HepG2 (cell line): ENCODE measurements around the gene STK32B. TPM values are rescaled to one million over a fixed set of nuclear protein-coding genes. Genes with fewer than 3 reads are reported as not detected.

Source experiments
- ATAC-seq: fragments of 200-7000 bp; cut with Tn5 transposase; 3 replicates; pipeline ENCODE4 v1.9.1; 2020; ENCODE audit warnings: mild to moderate bottlenecking, moderate library complexity
- BruUV-seq: library from RNA; stranded (reverse); fragments of 400-500 nt; replicated peaks from 2 replicates; lab custom pipeline; 2021; lab: Mats Ljungman, UMichigan
- CTCF ChIA-PET: fragments of 300-600 bp; formaldehyde crosslinking; extraction: SDS; loops from one replicate; lab custom pipeline; 2021; ENCODE audit warnings: low total read pairs, inconsistent platforms, low intra/inter-chr PET ratio; lab: Yijun Ruan, JAX
- POLR2A ChIA-PET: fragments of 350-600 bp; sonication (Branson Sonifier 250); formaldehyde crosslinking; loops from one replicate; lab custom pipeline; 2020; ENCODE audit warnings: antibody characterized with exemption, inconsistent platforms; lab: Yijun Ruan, JAX
- DNase-seq: peaks from one replicate; pipeline ENCODE4 v3.0.0-alpha.2; 2015; ENCODE audit warnings: low spot score
- FAIRE-seq: peaks from 3 replicates; lab custom pipeline; 2011; peaks lifted over from hg19 to GRCh38; lab: Jason Lieb, UNC
- H2AFZ ChIP-seq: one replicate; pipeline ENCODE4 v1.6.1; 2011; ENCODE audit warnings: low read length, inconsistent platforms
- H3K27ac ChIP-seq: fragments of 300-600 bp; 3 replicates; pipeline ENCODE4 v1.8.0; 2011; ENCODE audit warnings: mixed run types, mild to moderate bottlenecking, mixed read lengths, low read length, inconsistent platforms; ENCODE audit not compliant: insufficient read depth; ENCODE audit errors: extremely low read length
- H3K27me3 ChIP-seq, 2 experiments: fragments of 200-600 bp in 1 of 2; 2 replicates in 1 of 2; 3 replicates in 1 of 2; pipeline versions ENCODE4 v1.6.0 to v1.8.0; 2011; ENCODE audit warnings: low read length in 2 of 2, mild to moderate bottlenecking in 2 of 2, moderate library complexity in 2 of 2, inconsistent platforms in 1 of 2; ENCODE audit not compliant: insufficient read depth in 2 of 2, control insufficient read depth in 1 of 2
- H3K36me3 ChIP-seq, 2 experiments: fragments of 200-600 bp in 1 of 2; replicated peaks in 1 of 2; 2 replicates in 1 of 2; 3 replicates in 1 of 2; pipeline versions ENCODE4 v1.5.1 to v1.8.0; 2011; ENCODE audit warnings: low read length in 2 of 2, inconsistent platforms in 1 of 2; ENCODE audit not compliant: insufficient read depth in 2 of 2, control insufficient read depth in 1 of 2
- H3K4me1 ChIP-seq: 2 replicates; pipeline ENCODE4 v1.5.1; 2012; ENCODE audit warnings: low read length, inconsistent platforms; ENCODE audit not compliant: insufficient read depth
- H3K4me2 ChIP-seq: 2 replicates; pipeline ENCODE4 v1.6.0; 2011; ENCODE audit warnings: low read depth, low read length, inconsistent platforms
- H3K4me3 ChIP-seq, 3 experiments: fragments of 200-600 bp in 1 of 3; sonication (generic), shearing (Covaris generic) in 1 of 3; replicated peaks in 1 of 3; 2 replicates each; pipeline ENCODE4 v1.5.1; 2011 to 2016; ENCODE audit warnings: low read length in 3 of 3, inconsistent platforms in 2 of 3, low read depth in 2 of 3, mild to moderate bottlenecking in 2 of 3, control low read depth in 1 of 3, mixed read lengths in 1 of 3; ENCODE audit not compliant: insufficient read depth in 1 of 3
- H3K79me2 ChIP-seq: one replicate; pipeline ENCODE4 v1.6.1; 2011; ENCODE audit warnings: low read length, inconsistent platforms; ENCODE audit not compliant: insufficient read depth
- H3K9ac ChIP-seq: 2 replicates; pipeline ENCODE4 v1.6.0; 2011; ENCODE audit warnings: mild to moderate bottlenecking, low read depth, low read length, inconsistent platforms; ENCODE audit not compliant: insufficient read depth
- H3K9me3 ChIP-seq: 2 replicates; pipeline ENCODE4 v1.5.1; 2012; ENCODE audit warnings: mild to moderate bottlenecking, low read length
- H4K20me1 ChIP-seq: 2 replicates; pipeline ENCODE4 v1.6.0; 2011; ENCODE audit warnings: inconsistent platforms, mild to moderate bottlenecking, low read length, moderate library complexity; ENCODE audit not compliant: insufficient read depth
- AHDC1 ChIP-seq: sonication (generic); formaldehyde crosslinking; IDR thresholded peaks from 2 replicates; pipeline ENCODE4 v1.5.1; 2020; ENCODE audit warnings: mild to moderate bottlenecking, missing genetic modification reagents, borderline replicate concordance
- HBP1 ChIP-seq: IDR thresholded peaks from 2 replicates; pipeline ENCODE4 v1.6.1; 2016; ENCODE audit warnings: low read depth, control low read depth
- NFAT5 ChIP-seq: sonication (generic); formaldehyde crosslinking; IDR thresholded peaks from 2 replicates; pipeline ENCODE4 v1.4.0; 2020; ENCODE audit warnings: missing genetic modification reagents
- SYNCRIP ChIP-seq: fragments of 200-400 bp; formaldehyde crosslinking; IDR thresholded peaks from 2 replicates; pipeline ENCODE4 v1.6.1; 2018; ENCODE audit warnings: mild to moderate bottlenecking, low read depth, low read length; ENCODE audit not compliant: insufficient read depth
- ZBTB2 ChIP-seq: sonication (generic); formaldehyde crosslinking; IDR thresholded peaks from 2 replicates; pipeline ENCODE4 v1.8.0; 2022; ENCODE audit warnings: low read depth, missing genetic modification reagents
- ZBTB34 ChIP-seq: sonication (generic); formaldehyde crosslinking; IDR thresholded peaks from 2 replicates; pipeline ENCODE4 v1.8.0; 2022; ENCODE audit warnings: mild to moderate bottlenecking, missing genetic modification reagents
- ZNF549 ChIP-seq: sonication (generic); formaldehyde crosslinking; IDR thresholded peaks from 2 replicates; pipeline ENCODE4 v1.5.0; 2020; ENCODE audit warnings: missing genetic modification reagents
- ZNF572 ChIP-seq: sonication (generic); formaldehyde crosslinking; IDR thresholded peaks from 2 replicates; pipeline ENCODE4 v1.5.1; 2020; ENCODE audit warnings: mild to moderate bottlenecking, missing genetic modification reagents
- ZSCAN9 ChIP-seq: IDR thresholded peaks from 2 replicates; pipeline ENCODE4 v1.6.1; 2016; ENCODE audit warnings: borderline replicate concordance
- WGBS: methylation state at CpG from one replicate; pipeline ENCODE4 v1.1.6; 2017; ENCODE audit warnings: low lambda C conversion rate; 5-methylcytosine and 5-hydroxymethylcytosine counted together
- in situ Hi-C: cut with HindIII; loops from 2 replicates; pipeline ENCODE4 v1.10.0; 2017; ENCODE audit warnings: low pct_unique_long_range_greater_than_20kb; ENCODE audit not compliant: extremely low pct_ligation_motif_present
- intact Hi-C: fragments of 100-400 bp; cut with micrococcal nuclease; formaldehyde crosslinking; loops from one replicate; pipeline ENCODE4 v1.10.0; 2022; ENCODE audit not compliant: unreplicated experiment
- polyA plus RNA-seq, 8 experiments: library from polyadenylated mRNA; depleted of rRNA in 3 of 8; stranded (reverse) in 7 of 8; unstranded in 1 of 8; fragments of >200 nt; fragmentation: Illumina TruSeq in 4 of 8; extraction: Trizol in 4 of 8; gene quantifications; 2 replicates each; pipeline versions ENCODE4 v1.2.1 to v1.2.3, GENCODE V29; 2011 to 2016; ENCODE audit warnings: low read depth in 4 of 8, missing spikeins in 1 of 8, mixed read lengths in 1 of 8; ENCODE audit not compliant: insufficient read depth in 1 of 8
- total RNA-seq, 5 experiments: library from RNA; depleted of rRNA; stranded (reverse); fragments of >200 nt; fragmentation: Illumina TruSeq; extraction: Trizol; gene quantifications; 2 replicates each; pipeline ENCODE4 v1.2.3, GENCODE V29; 2016; ENCODE audit warnings: low read depth in 1 of 5

The STK32B gene
- total and polyA plus RNA-seq, 2 of the 13 experiments (the other 11 are each of a cell fraction or from before 2014, with no cell fraction given), result not detected

- no TSS peak for BruUV-seq
- no peaks in the 10 kb centered on the region for H3K36me3 ChIP-seq
- H3K79me2 ChIP-seq, result no peaks in the 10 kb centered on the region
- H3K4me3 ChIP-seq, result no peak overlapping the region
- H3K9me3 ChIP-seq, result peaks cover 12% of the 10 kb centered on the region
- CTCF ChIA-PET, result no interaction called here
- H3K9ac ChIP-seq, result no peak overlapping the region
- in situ Hi-C loops (no loop called here), intact Hi-C loops (no loop called here)
- ATAC-seq (no peak), FAIRE-seq (no peak), DNase-seq (no peak)
- H4K20me1 ChIP-seq, result no peaks in the 10 kb centered on the region
- no peak overlapping the region for H2AFZ ChIP-seq
- WGBS, result 42% methylated on average over 1 of the region's 1 CpG
- POLR2A ChIA-PET, result no interaction called here
- no peak overlapping the region for H3K4me2 ChIP-seq
- H3K4me1 ChIP-seq, result no peaks in the 10 kb centered on the region
- no peaks in the 10 kb centered on the region; a peak in 2 of 5 replicates for H3K27me3 ChIP-seq
- no peak overlapping the region for H3K27ac ChIP-seq
- TF ChIP-seq SYNCRIP (no peak), ZNF572 (CRISPR knock-in tag) (no peak), ZSCAN9 (CRISPR knock-in tag) (no peak), HBP1 (CRISPR knock-in tag) (no peak), AHDC1 (CRISPR knock-in tag) (no peak), NFAT5 (CRISPR knock-in tag) (no peak), ZNF549 (CRISPR knock-in tag) (no peak), ZBTB34 (CRISPR knock-in tag) (no peak), ZBTB2 (CRISPR knock-in tag) (no peak)
Observed at GRCh38 chr4:5412751-5413150, 361.5 kb downstream of the STK32B start.
